Measurements from ENCODE around the gene CHN1.

DNA sequence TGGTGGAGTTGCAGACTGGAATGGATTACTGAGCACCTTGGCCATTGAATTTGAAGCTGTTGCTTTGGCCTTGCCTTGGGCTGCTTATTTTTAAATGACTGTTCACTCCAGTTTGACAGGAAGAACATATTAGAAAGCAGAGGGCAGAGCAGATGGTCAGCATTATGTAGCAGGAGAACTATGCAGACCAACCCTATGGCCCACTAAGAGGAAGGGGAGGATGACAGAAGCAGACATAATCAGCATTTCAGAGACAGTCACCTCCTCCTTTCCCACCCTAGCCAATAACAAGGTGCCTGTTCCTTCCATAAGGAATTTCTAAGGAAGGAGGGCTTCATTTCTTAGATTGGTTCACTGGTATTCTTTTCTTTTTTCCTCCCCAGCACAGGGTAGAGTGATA is 243.3 kb downstream of the CHN1 start:
- TF ChIP-seq POLR2A (IDR thresholded peaks at IDR 0.05; ENCODE audit: low read depth, low read length) (no peak), POLR2AphosphoS5 (IDR thresholded peaks at IDR 0.05; ENCODE audit: low read depth, low read length) (no peak), TAF1 (IDR thresholded peaks at IDR 0.05; ENCODE audit: borderline replicate concordance, low read depth, low read length) (no peak)
